ENCODE results near the gene VSTM2L.

The VSTM2L gene

GRCh38 chr20:37934634-37935375 lies 31.9 kb downstream of the VSTM2L start:
- H3K4me3 ChIP-seq (ENCODE audit: low read depth, low read length), result no peak overlapping the region
- no peak for TF ChIP-seq CTCF (IDR thresholded peaks at IDR 0.05; ENCODE audit: low read depth, low read length, missing control alignments)
- no peak for DNase-seq (ENCODE audit: low read depth)

GRCh38 chr20:37935435-37935834 lies 32.5 kb downstream of the VSTM2L start:
- DNase-seq (ENCODE audit: low read depth), result no peak
- H3K4me3 ChIP-seq (ENCODE audit: low read depth, low read length), result no peak overlapping the region
- TF ChIP-seq CTCF (IDR thresholded peaks at IDR 0.05; ENCODE audit: low read depth, low read length, missing control alignments), result no peak

- TF ChIP-seq CTCF (IDR thresholded peaks at IDR 0.05; ENCODE audit: low read depth, low read length, missing control alignments), result no peak
- DNase-seq (ENCODE audit: low read depth), result no peak
- no peak overlapping the region for H3K4me3 ChIP-seq (ENCODE audit: low read depth, low read length)
Observed at GRCh38 chr20:37936041-37936440, 33.1 kb downstream of the VSTM2L start.

- TF ChIP-seq CTCF (IDR thresholded peaks at IDR 0.05; ENCODE audit: low read depth, low read length, missing control alignments), result no peak
- DNase-seq (ENCODE audit: low read depth), result no peak
Observed at GRCh38 chr20:37936451-37936850, 33.5 kb downstream of the VSTM2L start.

GRCh38 chr20:37937686-37938085 lies 34.8 kb downstream of the VSTM2L start:
- no peak for TF ChIP-seq CTCF (IDR thresholded peaks at IDR 0.05; ENCODE audit: low read depth, low read length, missing control alignments)
- DNase-seq (ENCODE audit: low read depth), result no peak
- H3K4me3 ChIP-seq (ENCODE audit: low read depth, low read length), result no peak overlapping the region

More at GRCh38 chr20:37936451-37936850, 33.5 kb downstream of the VSTM2L start:
- no peak overlapping the region for H3K4me3 ChIP-seq (ENCODE audit: low read depth, low read length)

GRCh38 chr20:37938181-37938750 lies 35.3 kb downstream of the VSTM2L start:
- H3K4me3 ChIP-seq (ENCODE audit: low read depth, low read length), result no peak overlapping the region
- no peak for DNase-seq (ENCODE audit: low read depth)
- no peak for TF ChIP-seq CTCF (IDR thresholded peaks at IDR 0.05; ENCODE audit: low read depth, low read length, missing control alignments)

- TF ChIP-seq CTCF (IDR thresholded peaks at IDR 0.05; ENCODE audit: low read depth, low read length, missing control alignments), result no peak
- H3K4me3 ChIP-seq (ENCODE audit: low read depth, low read length), result no peak overlapping the region
- no peak for DNase-seq (ENCODE audit: low read depth)
Observed at GRCh38 chr20:37938954-37939353, 36.0 kb downstream of the VSTM2L start.
